K562 (cell line): ENCODE data around the gene GBP6. TPM values are rescaled to one million over a fixed set of nuclear protein-coding genes. Genes with fewer than 3 reads are reported as not detected.

ENCODE experiments used
- ATAC-seq: fragments of 200-7000 bp; cut with Tn5 transposase; 3 replicates; pipeline ENCODE4 v1.9.1; 2020; ENCODE audit warnings: moderate library complexity
- BruUV-seq: library from RNA; stranded (reverse); fragments of 400-500 nt; replicated peaks from 2 replicates; lab custom pipeline; 2021; lab: Mats Ljungman, UMichigan
- CTCF ChIA-PET: fragments of 300-600 bp; formaldehyde crosslinking; extraction: SDS; loops from one replicate; lab custom pipeline; 2021; ENCODE audit warnings: low intra/inter-chr PET ratio; lab: Yijun Ruan, JAX
- POLR2A ChIA-PET: fragments of 300-600, 350-650 bp; sonication (Branson Sonifier 250); formaldehyde crosslinking; extraction: SDS; loops from one replicate; lab custom pipeline; 2021; ENCODE audit warnings: antibody characterized with exemption, inconsistent platforms; lab: Yijun Ruan, JAX
- DNase-seq, 4 experiments: peaks; one replicate each; pipeline versions ENCODE4 v3.0.0 to v3.0.0-alpha.2; 2011 to 2018; ENCODE audit warnings: low spot score in 3 of 4, mixed read lengths in 3 of 4; ENCODE audit errors: extremely low read depth in 1 of 4
- FAIRE-seq: peaks from 2 replicates; lab custom pipeline; 2011; peaks lifted over from hg19 to GRCh38; lab: Jason Lieb, UNC
- H2AFZ ChIP-seq: 2 replicates; pipeline ENCODE4 v1.6.0; 2011; ENCODE audit warnings: low read depth, low read length, control low read depth, inconsistent platforms
- H3K27ac ChIP-seq: fragments of 200-600 bp; 3 replicates; pipeline ENCODE4 v1.8.0; 2011; ENCODE audit warnings: low read depth, mild to moderate bottlenecking, control low read depth, inconsistent platforms, low read length, moderate library complexity, mixed read lengths; ENCODE audit errors: extremely low read depth
- H3K27me3 ChIP-seq, 2 experiments: fragments of 300-600 bp in 1 of 2; 2 replicates in 1 of 2; 3 replicates in 1 of 2; pipeline versions ENCODE4 v1.6.0 to v1.8.0; 2011; ENCODE audit warnings: inconsistent platforms in 2 of 2, low read length in 2 of 2, mild to moderate bottlenecking in 1 of 2, mixed read lengths in 1 of 2, moderate library complexity in 1 of 2; ENCODE audit not compliant: control insufficient read depth in 2 of 2, insufficient read depth in 2 of 2
- H3K36me3 ChIP-seq: fragments of 300-600 bp; 3 replicates; pipeline ENCODE4 v1.8.0; 2011; ENCODE audit warnings: mild to moderate bottlenecking, low read length, inconsistent platforms; ENCODE audit not compliant: control insufficient read depth, insufficient read depth
- H3K4me1 ChIP-seq, 2 experiments: fragments of 200-600 bp in 1 of 2; replicated peaks in 1 of 2; 2 replicates in 1 of 2; 3 replicates in 1 of 2; pipeline versions ENCODE4 v1.5.1 to v1.8.0; 2011; ENCODE audit warnings: inconsistent platforms in 2 of 2, low read length in 2 of 2, mild to moderate bottlenecking in 1 of 2, mixed read lengths in 1 of 2, moderate library complexity in 1 of 2; ENCODE audit not compliant: control insufficient read depth in 2 of 2, insufficient read depth in 2 of 2
- H3K4me2 ChIP-seq: 2 replicates; pipeline ENCODE4 v1.6.1; 2011; ENCODE audit warnings: low read length, control low read depth, inconsistent platforms, mixed read lengths; ENCODE audit not compliant: insufficient read depth
- H3K4me3 ChIP-seq: fragments of 200-600 bp; sonication (generic), shearing (Covaris generic); 2 replicates; pipeline ENCODE4 v1.5.1; 2016; ENCODE audit warnings: control low read depth, inconsistent platforms
- H3K79me2 ChIP-seq: fragments of 200-600 bp; 3 replicates; pipeline ENCODE4 v1.8.0; 2011; ENCODE audit warnings: low read length, inconsistent platforms; ENCODE audit not compliant: control insufficient read depth, insufficient read depth
- H3K9ac ChIP-seq, 2 experiments: 2 replicates each; pipeline versions ENCODE4 v1.6.0 to v1.6.1; 2011; ENCODE audit warnings: low read depth in 2 of 2, low read length in 2 of 2, control low read depth in 1 of 2, inconsistent platforms in 1 of 2, mild to moderate bottlenecking in 1 of 2, mixed read lengths in 1 of 2; ENCODE audit not compliant: insufficient read depth in 1 of 2
- H3K9me1 ChIP-seq: one replicate; pipeline ENCODE4 v1.6.0; 2011; ENCODE audit warnings: inconsistent platforms, mild to moderate bottlenecking, low read length, moderate library complexity; ENCODE audit not compliant: control insufficient read depth, insufficient read depth
- H3K9me3 ChIP-seq: replicated peaks from 2 replicates; pipeline ENCODE4 v1.5.1; 2011; ENCODE audit warnings: low read depth, low read length, inconsistent platforms; ENCODE audit not compliant: control insufficient read depth, insufficient read depth
- H4K20me1 ChIP-seq: replicated peaks from 2 replicates; pipeline ENCODE4 v1.6.1; 2011; ENCODE audit warnings: low read length, inconsistent platforms, mixed read lengths; ENCODE audit not compliant: control insufficient read depth, insufficient read depth
- BRF1 ChIP-seq: IDR thresholded peaks from 3 replicates; pipeline ENCODE4 v1.6.1; 2011; ENCODE audit warnings: borderline replicate concordance, mild to moderate bottlenecking; ENCODE audit not compliant: insufficient read length; ENCODE audit errors: extremely low read depth
- HDAC1 ChIP-seq, 2 experiments: fragments of 450-650 bp; IDR thresholded peaks; 2 replicates each; pipeline ENCODE4 v1.6.1; 2016 to 2017; ENCODE audit warnings: inconsistent platforms in 1 of 2, mild to moderate bottlenecking in 1 of 2, moderate library complexity in 1 of 2
- SAFB2 ChIP-seq: fragments of 200-400 bp; formaldehyde crosslinking; IDR thresholded peaks from 2 replicates; pipeline ENCODE4 v1.6.1; 2018; ENCODE audit warnings: borderline replicate concordance, low read length, low read depth, moderate library complexity; ENCODE audit not compliant: severe bottlenecking
- ZKSCAN1 ChIP-seq: fragments of 150-350 bp; IDR thresholded peaks from 2 replicates; pipeline ENCODE4 v1.6.1; 2016; ENCODE audit warnings: low read depth, low read length
- ZNF124 ChIP-seq: sonication (generic); formaldehyde crosslinking; IDR thresholded peaks from 2 replicates; pipeline ENCODE4 v1.8.1; 2022; ENCODE audit warnings: missing genetic modification reagents
- ZNF717 ChIP-seq: fragments of 250-450 bp; sonication (Bioruptor Pico); IDR thresholded peaks from 2 replicates; pipeline ENCODE4 v1.5.0; 2021
- WGBS: fragments of 100-300 bp; shearing (Covaris generic); methylation state at CpG from one replicate; pipeline ENCODE4 v1.1.6; 2016; ENCODE audit warnings: low coverage, mixed read lengths; ENCODE audit not compliant: insufficient coverage; ENCODE audit errors: missing lambda C conversion rate; 5-methylcytosine and 5-hydroxymethylcytosine counted together
- in situ Hi-C: fragments of 300-500 bp; cut with MboI; formaldehyde crosslinking; loops from 4 replicates; pipeline ENCODE4 v1.15.0; 2018; ENCODE audit warnings: inconsistent platforms, mixed read lengths
- intact Hi-C: fragments of 100-400 bp; cut with micrococcal nuclease; formaldehyde crosslinking; loops from 2 replicates; pipeline ENCODE4 v1.14.2; 2022
- polyA plus RNA-seq, 8 experiments: library from polyadenylated mRNA; depleted of rRNA in 4 of 8; stranded (reverse) in 5 of 8; unstranded in 3 of 8; fragments of >200 nt; fragmentation: Nextera tagmentation in 2 of 8; fragmentation: Illumina TruSeq in 1 of 8; extraction: Ambion mirVana in 2 of 8; extraction: Trizol in 1 of 8; gene quantifications; 2 replicates each; pipeline versions ENCODE4 v1.2.1 to v1.2.3, GENCODE V29; 2011 to 2014; ENCODE audit warnings: inconsistent platforms in 1 of 8, missing spikeins in 1 of 8
- total RNA-seq, 7 experiments: library from RNA; depleted of rRNA in 6 of 7; stranded (reverse); fragments of >200 nt in 6 of 7; fragmentation: Illumina TruSeq in 2 of 7; extraction: Trizol in 2 of 7; gene quantifications; 2 replicates each; pipeline versions ENCODE4 v1.2.1 to v1.2.3, GENCODE V29; 2011 to 2021; ENCODE audit warnings: low replicate concordance in 1 of 7
- TF ChIP-seq, protein P1 (sequence below): conservative IDR thresholded peaks from 2 replicates; pipeline ENCODE4 v1.6.1; 2011; ENCODE audit warnings: low read depth, mild to moderate bottlenecking, low read length; ENCODE audit not compliant: control insufficient read depth

GBP6 gene
- total and polyA plus RNA-seq, 9 of the 15 experiments (the other 6 are each of a cell fraction or from before 2014, with no cell fraction given) = not detected

DNA sequence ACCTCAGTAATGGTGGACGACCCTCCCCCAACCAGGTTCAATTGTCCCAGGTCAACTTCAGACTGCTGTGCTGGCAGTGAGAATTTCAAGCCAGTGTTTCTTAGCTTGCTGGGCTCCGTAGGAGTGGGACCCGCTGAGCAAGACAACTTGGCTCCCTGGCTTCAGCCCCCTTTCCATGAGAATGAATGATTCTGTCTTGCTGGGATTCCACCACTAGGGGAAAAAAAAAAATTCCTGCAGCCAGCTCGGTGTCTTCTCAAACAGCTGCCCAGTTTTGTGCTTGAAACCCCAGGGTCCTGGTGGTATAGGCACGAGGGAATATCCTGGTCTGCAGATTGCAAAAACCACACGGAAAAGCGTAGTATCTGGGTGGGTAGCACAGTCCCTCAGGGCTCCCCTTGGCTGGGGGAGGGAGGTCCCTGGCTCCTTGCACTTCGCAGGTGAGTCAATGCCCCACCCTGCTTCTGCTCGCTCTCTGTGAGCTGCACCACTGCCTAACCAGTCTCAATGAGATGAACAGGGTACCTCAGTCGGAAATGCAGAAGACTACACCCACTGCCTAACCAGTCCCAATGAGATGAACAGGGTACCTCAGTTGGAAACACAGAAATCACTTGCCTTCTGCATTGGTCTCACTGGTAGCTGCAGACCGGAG is 41.5 kb downstream of the GBP6 start:
- ATAC-seq (no peak), FAIRE-seq (no peak), DNase-seq (no peak)
- in situ Hi-C loops (no loop called here), intact Hi-C loops (no loop called here)
- no peak overlapping the region for H2AFZ ChIP-seq
- H3K9ac ChIP-seq = no peak overlapping the region
- CTCF ChIA-PET = no interaction called here
- POLR2A ChIA-PET = interaction anchor here (1.0 kb wide), 1 partner anchor 11 kb away, joined by 4 read pairs; no protein-coding TSS in a partner anchor
- no peak overlapping the region for H3K4me2 ChIP-seq
- H3K27me3 ChIP-seq = no peaks in the 10 kb centered on the region
- no peaks in the 10 kb centered on the region for H4K20me1 ChIP-seq
- H3K9me1 ChIP-seq = no peaks in the 10 kb centered on the region
- H3K27ac ChIP-seq = no peak overlapping the region
- 0% methylated on average over 11 of the region's 11 CpGs for WGBS
- H3K4me3 ChIP-seq = no peak overlapping the region
- no peaks in the 10 kb centered on the region for H3K4me1 ChIP-seq
- no TSS peak for BruUV-seq
- no peak for TF ChIP-seq HDAC1 (IDR thresholded peaks at IDR 0.05)
- no peak for TF ChIP-seq ZNF124 (CRISPR knock-in tag)
- TF ChIP-seq SAFB2 = no peak
- TF ChIP-seq ZKSCAN1 = no peak
- TF ChIP-seq, protein P1, sequence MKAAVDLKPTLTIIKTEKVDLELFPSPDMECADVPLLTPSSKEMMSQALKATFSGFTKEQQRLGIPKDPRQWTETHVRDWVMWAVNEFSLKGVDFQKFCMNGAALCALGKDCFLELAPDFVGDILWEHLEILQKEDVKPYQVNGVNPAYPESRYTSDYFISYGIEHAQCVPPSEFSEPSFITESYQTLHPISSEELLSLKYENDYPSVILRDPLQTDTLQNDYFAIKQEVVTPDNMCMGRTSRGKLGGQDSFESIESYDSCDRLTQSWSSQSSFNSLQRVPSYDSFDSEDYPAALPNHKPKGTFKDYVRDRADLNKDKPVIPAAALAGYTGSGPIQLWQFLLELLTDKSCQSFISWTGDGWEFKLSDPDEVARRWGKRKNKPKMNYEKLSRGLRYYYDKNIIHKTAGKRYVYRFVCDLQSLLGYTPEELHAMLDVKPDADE = no peak
- TF ChIP-seq ZNF717 = no peak
- TF ChIP-seq BRF1 = no peak
- no peaks in the 10 kb centered on the region for H3K9me3 ChIP-seq
- no peaks in the 10 kb centered on the region for H3K79me2 ChIP-seq
- H3K36me3 ChIP-seq = no peaks in the 10 kb centered on the region
